ENCODE results near the gene DEPDC4.

- TF ChIP-seq POLR2A (IDR thresholded peaks at IDR 0.05), result no peak
- no peak for TF ChIP-seq CTCF (IDR thresholded peaks at IDR 0.05)
These were observed 28.1 kb downstream of the DEPDC4 start for GRCh38 chr12:100238801-100239200.
